Measurements from ENCODE around the gene AGAP2.
"Not testable (repeated sequence)": the region's sequence is repeated elsewhere in the genome, so short reads cannot be mapped to it uniquely, and the experiment has no call there.

Gene AGAP2

GRCh38 chr12:57695770-57696432 lies 42.6 kb downstream of the AGAP2 start:
- peaks cover 3% of the 10 kb centered on the region for H3K27me3 Mint-ChIP-seq
- H3K27ac Mint-ChIP-seq: no peak overlapping the region
- DNase-seq: no peak
- peaks cover 49% of the 10 kb centered on the region for H3K36me3 Mint-ChIP-seq (ENCODE audit: low read depth)
- H3K4me1 Mint-ChIP-seq (ENCODE audit: low read depth): peaks cover 3% of the 10 kb centered on the region
- no peak overlapping the region for H3K4me3 Mint-ChIP-seq
- H3K9me3 Mint-ChIP-seq: no peaks in the 10 kb centered on the region

- H3K4me3 Mint-ChIP-seq: no peak overlapping the region
- H3K27me3 Mint-ChIP-seq: peaks cover 6% of the 10 kb centered on the region
- DNase-seq: no peak
- peaks cover 40% of the 10 kb centered on the region for H3K36me3 Mint-ChIP-seq (ENCODE audit: low read depth)
- no peak overlapping the region for H3K27ac Mint-ChIP-seq
- H3K9me3 Mint-ChIP-seq: no peaks in the 10 kb centered on the region
- H3K4me1 Mint-ChIP-seq (ENCODE audit: low read depth): peaks cover 3% of the 10 kb centered on the region
These were observed 44.0 kb downstream of the AGAP2 start for GRCh38 chr12:57694459-57695019.

DNA sequence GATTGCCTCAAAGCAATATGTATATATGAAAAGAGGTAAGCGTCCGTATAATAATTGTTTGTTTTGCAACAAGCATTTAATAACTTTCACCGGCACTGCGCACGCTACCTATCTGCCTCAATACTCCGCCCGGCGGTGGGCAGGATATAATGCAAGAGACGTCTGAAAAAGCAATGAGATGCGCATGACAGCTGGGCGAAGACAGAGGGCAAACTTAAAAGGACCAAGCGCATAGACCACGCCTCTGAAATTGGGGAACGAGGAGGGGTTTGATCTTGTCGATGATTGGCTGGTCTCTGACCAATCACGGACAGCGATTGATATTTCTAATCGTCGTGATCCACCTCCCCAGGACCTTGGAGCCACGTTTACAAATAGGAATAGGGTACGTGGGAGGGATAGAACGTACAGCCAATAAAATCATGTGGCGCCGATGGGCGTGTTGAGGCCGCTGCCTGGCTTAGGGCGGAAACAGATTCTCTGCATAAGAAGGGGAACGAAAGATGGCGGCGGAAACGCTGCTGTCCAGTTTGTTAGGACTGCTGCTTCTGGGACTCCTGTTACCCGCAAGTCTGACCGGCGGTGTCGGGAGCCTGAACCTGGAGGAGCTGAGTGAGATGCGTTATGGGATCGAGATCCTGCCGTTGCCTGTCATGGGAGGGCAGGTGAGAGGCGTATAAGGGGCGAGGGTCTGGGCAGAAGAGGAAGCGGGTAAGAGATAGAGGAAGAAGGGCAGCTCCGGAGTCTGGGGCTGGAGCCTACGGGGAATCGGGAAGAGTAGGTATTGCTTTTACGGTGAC lies 44.7 kb downstream of the AGAP2 start, which contains the start of gene OS9:
Gene OS9, plus strand, starts transcription at position 474 of the 800 bp plus-strand sequence. Its CDS starts 30 bp downstream, at position 504.
- H3K27ac Mint-ChIP-seq: no peak within 1 kb of the TSS

DNA sequence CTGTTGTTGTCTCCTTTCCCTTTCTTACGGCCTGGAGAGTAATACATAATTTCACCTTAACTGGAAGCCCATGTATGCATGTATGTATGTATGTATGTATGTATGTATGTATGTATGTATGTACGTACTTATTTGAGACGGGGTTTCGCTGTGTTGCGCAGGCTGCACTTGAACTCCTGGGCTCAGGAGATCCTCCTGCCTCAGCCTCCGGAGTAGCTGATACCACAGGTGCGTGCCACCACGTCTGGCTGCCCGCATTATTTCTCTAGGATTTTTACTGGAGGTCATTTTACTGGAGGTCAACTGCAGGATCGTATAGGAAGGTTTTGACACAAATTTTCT lies 45.3 kb downstream of the AGAP2 start:
- DNase-seq: no peak
- Mint-ChIP-seq H3K4me1 (ENCODE audit: low read depth) (peaks cover 3% of the 10 kb centered on the region), H3K36me3 (ENCODE audit: low read depth) (peaks cover 27% of the 10 kb centered on the region), H3K27ac (no peak overlapping the region), H3K4me3 (no peak overlapping the region), H3K27me3 (peaks cover 14% of the 10 kb centered on the region), H3K9me3 (no peaks in the 10 kb centered on the region)

More for the DNA sequence above, 44.7 kb downstream of the AGAP2 start, which contains the start of gene OS9:
- peak; percentile 87 for DNase-seq
- peaks cover 3% of the 10 kb centered on the region for H3K4me1 Mint-ChIP-seq (ENCODE audit: low read depth)
- H3K9me3 Mint-ChIP-seq: no peaks in the 10 kb centered on the region
- no peak within 1 kb of the TSS for H3K4me3 Mint-ChIP-seq
- H3K27me3 Mint-ChIP-seq: peaks cover 9% of the 10 kb centered on the region
- peaks cover 33% of the 10 kb centered on the region for H3K36me3 Mint-ChIP-seq (ENCODE audit: low read depth)

DNA sequence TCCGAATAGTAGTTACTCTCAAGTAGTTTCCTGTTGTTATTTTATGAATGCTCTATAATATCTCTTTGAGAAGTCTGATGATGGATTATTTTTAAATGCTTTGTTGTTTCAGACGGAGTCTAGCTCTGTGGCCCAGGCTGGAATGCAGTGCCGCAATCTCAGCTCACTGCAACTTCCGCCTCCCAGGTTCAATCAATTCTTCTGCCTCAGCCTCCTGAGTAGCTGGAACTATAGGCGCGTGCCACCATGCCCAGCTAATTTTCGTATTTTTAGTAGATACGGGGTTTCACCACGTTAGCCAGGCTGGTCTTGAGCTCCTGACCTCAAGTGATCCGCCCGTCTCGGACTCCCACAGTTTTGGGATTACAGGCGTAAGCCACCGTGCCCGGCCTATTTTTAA lies 46.0 kb downstream of the AGAP2 start:
- Mint-ChIP-seq H3K27ac (no peak overlapping the region), H3K27me3 (peaks cover 19% of the 10 kb centered on the region), H3K4me1 (ENCODE audit: low read depth) (peaks cover 3% of the 10 kb centered on the region), H3K36me3 (ENCODE audit: low read depth) (peaks cover 20% of the 10 kb centered on the region), H3K9me3 (no peaks in the 10 kb centered on the region), H3K4me3 (no peak overlapping the region)
- no peak for DNase-seq

DNA sequence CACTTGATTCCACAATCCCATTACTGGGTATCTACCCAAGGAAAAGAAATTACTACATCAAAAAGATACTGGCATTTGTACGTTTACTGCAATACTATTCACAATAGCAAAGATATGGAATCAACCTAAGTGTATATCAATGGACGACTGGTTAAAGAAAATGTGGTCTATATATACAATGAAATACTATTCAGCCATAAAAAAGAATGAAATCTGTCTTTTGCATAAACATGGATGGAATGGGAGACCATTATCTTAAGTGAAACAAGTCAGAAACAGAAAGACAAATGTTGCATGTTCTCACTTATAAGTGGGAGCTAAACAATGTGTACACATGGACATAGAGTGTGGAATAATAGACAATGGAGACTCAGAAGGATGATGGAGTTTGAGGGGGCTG lies 49.6 kb downstream of the AGAP2 start:
- no peak for DNase-seq
- H3K36me3 Mint-ChIP-seq (ENCODE audit: low read depth): no peaks in the 10 kb centered on the region
- H3K9me3 Mint-ChIP-seq: no peaks in the 10 kb centered on the region
- H3K27ac Mint-ChIP-seq: no peak overlapping the region
- no peak overlapping the region for H3K4me3 Mint-ChIP-seq
- peaks cover 42% of the 10 kb centered on the region for H3K27me3 Mint-ChIP-seq
- H3K4me1 Mint-ChIP-seq (ENCODE audit: low read depth): no peaks in the 10 kb centered on the region

GRCh38 chr12:57687862-57688261 lies 50.7 kb downstream of the AGAP2 start:
- no peak for DNase-seq
- no peak overlapping the region for H3K4me3 Mint-ChIP-seq
- no peaks in the 10 kb centered on the region for H3K9me3 Mint-ChIP-seq
- no peak overlapping the region for H3K27ac Mint-ChIP-seq
- H3K36me3 Mint-ChIP-seq (ENCODE audit: low read depth): no peaks in the 10 kb centered on the region
- no peaks in the 10 kb centered on the region for H3K4me1 Mint-ChIP-seq (ENCODE audit: low read depth)
- peaks cover 42% of the 10 kb centered on the region for H3K27me3 Mint-ChIP-seq

DNA sequence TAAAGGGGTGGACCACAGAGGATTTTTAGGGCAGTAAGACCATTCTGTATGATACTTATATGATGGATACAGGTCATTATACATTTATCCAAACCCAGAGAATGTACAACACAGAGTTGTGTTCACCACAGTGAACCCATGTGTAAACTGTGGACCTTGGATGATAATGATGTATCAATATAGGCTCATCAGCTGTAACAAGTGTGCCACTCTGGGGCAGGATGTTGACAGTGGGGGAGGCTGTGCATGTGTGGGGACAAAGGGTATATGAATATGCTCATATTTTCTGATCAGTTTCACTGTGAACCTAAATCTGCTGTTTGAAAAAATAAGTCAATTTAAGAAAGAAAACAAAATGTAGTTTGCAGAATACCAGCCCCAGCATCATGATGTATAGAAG lies 58.8 kb downstream of the AGAP2 start:
- H3K27ac Mint-ChIP-seq: no peak overlapping the region
- H3K4me3 Mint-ChIP-seq: no peak overlapping the region
- no peak for DNase-seq
- no peaks in the 10 kb centered on the region for H3K4me1 Mint-ChIP-seq (ENCODE audit: low read depth)
- peaks cover 6% of the 10 kb centered on the region for H3K9me3 Mint-ChIP-seq
- no peaks in the 10 kb centered on the region for H3K36me3 Mint-ChIP-seq (ENCODE audit: low read depth)
- peaks cover 2% of the 10 kb centered on the region for H3K27me3 Mint-ChIP-seq

- not testable (repeated sequence) for DNase-seq; H3K36me3 Mint-ChIP-seq (ENCODE audit: low read depth); H3K27me3 Mint-ChIP-seq; H3K4me3 Mint-ChIP-seq; H3K27ac Mint-ChIP-seq; H3K4me1 Mint-ChIP-seq (ENCODE audit: low read depth); H3K9me3 Mint-ChIP-seq
These were observed 60.6 kb downstream of the AGAP2 start for GRCh38 chr12:57677947-57678346.

- Mint-ChIP-seq H3K27ac (no peak overlapping the region), H3K36me3 (ENCODE audit: low read depth) (no peaks in the 10 kb centered on the region), H3K9me3 (no peaks in the 10 kb centered on the region), H3K4me1 (ENCODE audit: low read depth) (no peaks in the 10 kb centered on the region), H3K27me3 (no peaks in the 10 kb centered on the region), H3K4me3 (no peak overlapping the region)
- no peak for DNase-seq
These were observed 63.9 kb downstream of the AGAP2 start for GRCh38 chr12:57674691-57675090.

All from activated T-cell treated with anti-CD3 and anti-CD28 coated beads, Interleukin-2, amount 50 U/mL, for 24 hours (primary cell).